Keratinocyte (primary cell): ENCODE results near the gene CBX2. TPM values are rescaled to one million over a fixed set of nuclear protein-coding genes. Genes with fewer than 3 reads are reported as not detected.

Experiments used
- DNase-seq: peaks from one replicate; pipeline ENCODE4 v3.0.0-alpha.2; 2011; ENCODE audit warnings: low read depth, missing footprints, low spot score
- FAIRE-seq: peaks from 2 replicates; lab custom pipeline; 2011; peaks lifted over from hg19 to GRCh38; lab: Jason Lieb, UNC
- H2AFZ ChIP-seq: 2 replicates; pipeline ENCODE4 v1.6.0; 2012; ENCODE audit warnings: low read length, control low read depth, inconsistent platforms; ENCODE audit not compliant: control insufficient read depth
- H3K27ac ChIP-seq: 2 replicates; pipeline ENCODE4 v1.5.1; 2011; ENCODE audit warnings: low read length; ENCODE audit not compliant: control insufficient read depth, insufficient read depth
- H3K27me3 ChIP-seq: 3 replicates; pipeline ENCODE4 v1.6.0; 2011; ENCODE audit warnings: low read length; ENCODE audit not compliant: control insufficient read depth, insufficient read depth; ENCODE audit errors: extremely low read depth
- H3K36me3 ChIP-seq, 2 experiments: 2 replicates in 1 of 2; 3 replicates in 1 of 2; pipeline ENCODE4 v1.5.1; 2011; ENCODE audit warnings: low read length in 2 of 2, mild to moderate bottlenecking in 1 of 2; ENCODE audit not compliant: control insufficient read depth in 2 of 2, insufficient read depth in 2 of 2; ENCODE audit errors: extremely low read depth in 1 of 2
- H3K4me1 ChIP-seq: 3 replicates; pipeline ENCODE4 v1.5.1; 2011; ENCODE audit warnings: low read length; ENCODE audit not compliant: control insufficient read depth, insufficient read depth; ENCODE audit errors: extremely low read depth
- H3K4me2 ChIP-seq: 3 replicates; pipeline ENCODE4 v1.6.0; 2011; ENCODE audit warnings: low read depth, low read length; ENCODE audit not compliant: control insufficient read depth, insufficient read depth; ENCODE audit errors: extremely low read depth
- H3K4me3 ChIP-seq, 3 experiments: fragments of 200-600 bp in 1 of 3; sonication (generic) in 1 of 3; 2 replicates in 2 of 3; 3 replicates in 1 of 3; pipeline ENCODE4 v1.5.1; 2011 to 2016; ENCODE audit warnings: low read length in 3 of 3, mild to moderate bottlenecking in 3 of 3, control low read depth in 2 of 3, inconsistent platforms in 1 of 3, low read depth in 1 of 3, mixed read lengths in 1 of 3, mixed run types in 1 of 3, moderate library complexity in 1 of 3; ENCODE audit not compliant: control insufficient read depth in 2 of 3, insufficient read depth in 2 of 3; ENCODE audit errors: extremely low read depth in 1 of 3
- H3K79me2 ChIP-seq: 2 replicates; pipeline ENCODE4 v1.6.0; 2012; ENCODE audit warnings: low read length; ENCODE audit not compliant: control insufficient read depth, insufficient read depth
- H3K9ac ChIP-seq: 3 replicates; pipeline ENCODE4 v1.6.0; 2011; ENCODE audit warnings: low read length; ENCODE audit not compliant: control insufficient read depth, insufficient read depth; ENCODE audit errors: extremely low read depth
- H3K9me1 ChIP-seq: 3 replicates; pipeline ENCODE4 v1.6.0; 2011; ENCODE audit warnings: low read length; ENCODE audit not compliant: control insufficient read depth, insufficient read depth; ENCODE audit errors: extremely low read depth
- H3K9me3 ChIP-seq: 2 replicates; pipeline ENCODE4 v1.5.1; 2012; ENCODE audit warnings: low read depth, low read length; ENCODE audit not compliant: control insufficient read depth
- H4K20me1 ChIP-seq: 3 replicates; pipeline ENCODE4 v1.6.0; 2011; ENCODE audit warnings: low read length; ENCODE audit not compliant: control insufficient read depth, insufficient read depth; ENCODE audit errors: extremely low read depth
- EZH2 ChIP-seq: IDR thresholded peaks from one replicate; pipeline ENCODE4 v1.6.1; 2012; ENCODE audit warnings: inconsistent platforms, mild to moderate bottlenecking, low read length, moderate library complexity
- dilution Hi-C: fragments of 300-500 bp; cut with MboI; formaldehyde crosslinking; loops from one replicate; pipeline ENCODE4 v1.7.0; 2020; ENCODE audit warnings: low sequenced_read_pairs; ENCODE audit not compliant: extremely low pct_ligation_motif_present
- polyA plus RNA-seq, 5 experiments: library from polyadenylated mRNA; depleted of rRNA in 3 of 5; stranded (reverse) in 3 of 5; stranded (forward) in 1 of 5; unstranded in 1 of 5; fragments of >200 nt; gene quantifications; 1 replicate in 1 of 5; 2 replicates in 3 of 5; 3 replicates in 1 of 5; pipeline versions ENCODE4 v1.2.1 to v1.2.3, GENCODE V29; 2011 to 2012; ENCODE audit warnings: missing spikeins in 2 of 5, low read depth in 1 of 5, low replicate concordance in 1 of 5
- TF ChIP-seq, protein P1 (sequence below), 3 experiments: IDR thresholded peaks in 1 of 3; conservative IDR thresholded peaks in 1 of 3; optimal IDR thresholded peaks in 1 of 3; 2 replicates in 2 of 3; 3 replicates in 1 of 3; pipeline versions ENCODE3 to v1.5.1; 2011; ENCODE audit warnings: low read length in 3 of 3, mild to moderate bottlenecking in 3 of 3, moderate library complexity in 2 of 3, control low read depth in 1 of 3, inconsistent platforms in 1 of 3; ENCODE audit not compliant: insufficient read depth in 2 of 3; ENCODE audit errors: extremely low read depth in 1 of 3

CBX2 gene
- polyA plus RNA-seq, 1 donor (not counting 4 experiments of a cell fraction or from before 2014, with no cell fraction given), result 1.7 TPM

DNA sequence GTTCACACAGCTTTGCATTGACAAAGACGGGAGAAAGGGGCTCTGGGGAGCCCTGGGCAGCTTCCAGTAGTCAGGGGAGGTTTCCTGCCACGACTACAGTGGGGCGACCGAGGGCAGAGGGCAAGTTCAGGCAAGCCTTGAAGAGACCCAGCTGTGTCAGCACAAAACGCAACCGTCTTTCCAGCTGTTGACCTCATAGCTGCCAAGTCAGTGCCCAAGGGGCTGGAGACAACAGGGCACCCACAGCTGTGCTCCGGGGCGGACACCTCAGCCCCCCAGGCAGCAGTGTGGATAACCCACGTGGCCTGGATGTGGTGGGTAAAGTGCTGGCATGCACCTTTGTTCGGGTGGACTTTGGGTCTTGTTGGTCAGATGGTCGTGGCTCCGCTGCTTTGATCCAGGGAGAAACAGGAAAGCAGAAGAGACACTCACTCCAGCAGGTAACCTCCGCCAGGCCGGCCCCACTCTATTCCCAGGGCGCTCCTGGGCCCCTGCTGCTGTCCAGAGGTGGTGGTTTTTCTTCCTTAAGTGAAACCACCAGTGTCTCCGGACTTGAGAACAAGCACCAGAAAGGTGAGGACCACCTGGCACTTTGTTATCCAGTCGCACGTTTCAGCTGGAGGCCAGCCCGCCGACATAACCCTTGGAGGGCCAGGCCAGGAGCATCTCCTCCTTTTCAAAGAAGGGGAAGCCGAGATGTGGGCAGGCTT is 17.6 kb upstream of the CBX2 start:
- H4K20me1 ChIP-seq, result no peaks in the 10 kb centered on the region
- FAIRE-seq (no peak), DNase-seq (no peak)
- dilution Hi-C loops, result no loop called here
- no peaks in the 10 kb centered on the region for H3K9me1 ChIP-seq
- H3K9ac ChIP-seq, result no peak overlapping the region
- no peak overlapping the region for H3K4me2 ChIP-seq
- H3K79me2 ChIP-seq, result no peaks in the 10 kb centered on the region
- no peaks in the 10 kb centered on the region for H3K27me3 ChIP-seq
- H2AFZ ChIP-seq, result peak overlapping the region; percentile 17
- no peak overlapping the region for H3K4me3 ChIP-seq
- no peaks in the 10 kb centered on the region for H3K36me3 ChIP-seq
- peaks cover 6% of the 10 kb centered on the region for H3K4me1 ChIP-seq
- no peaks in the 10 kb centered on the region for H3K9me3 ChIP-seq
- H3K27ac ChIP-seq, result no peak overlapping the region
- TF ChIP-seq, protein P1, sequence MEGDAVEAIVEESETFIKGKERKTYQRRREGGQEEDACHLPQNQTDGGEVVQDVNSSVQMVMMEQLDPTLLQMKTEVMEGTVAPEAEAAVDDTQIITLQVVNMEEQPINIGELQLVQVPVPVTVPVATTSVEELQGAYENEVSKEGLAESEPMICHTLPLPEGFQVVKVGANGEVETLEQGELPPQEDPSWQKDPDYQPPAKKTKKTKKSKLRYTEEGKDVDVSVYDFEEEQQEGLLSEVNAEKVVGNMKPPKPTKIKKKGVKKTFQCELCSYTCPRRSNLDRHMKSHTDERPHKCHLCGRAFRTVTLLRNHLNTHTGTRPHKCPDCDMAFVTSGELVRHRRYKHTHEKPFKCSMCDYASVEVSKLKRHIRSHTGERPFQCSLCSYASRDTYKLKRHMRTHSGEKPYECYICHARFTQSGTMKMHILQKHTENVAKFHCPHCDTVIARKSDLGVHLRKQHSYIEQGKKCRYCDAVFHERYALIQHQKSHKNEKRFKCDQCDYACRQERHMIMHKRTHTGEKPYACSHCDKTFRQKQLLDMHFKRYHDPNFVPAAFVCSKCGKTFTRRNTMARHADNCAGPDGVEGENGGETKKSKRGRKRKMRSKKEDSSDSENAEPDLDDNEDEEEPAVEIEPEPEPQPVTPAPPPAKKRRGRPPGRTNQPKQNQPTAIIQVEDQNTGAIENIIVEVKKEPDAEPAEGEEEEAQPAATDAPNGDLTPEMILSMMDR (optimal IDR thresholded peaks at IDR 0.05 in 1 of 3, IDR thresholded peaks at IDR 0.05 in 1 of 3, conservative IDR thresholded peaks at IDR 0.05 in 1 of 3; ENCODE audit: extremely low read depth in 1 of 3, insufficient read depth in 2 of 3, low read length in 3 of 3), result no peak
- no peak for TF ChIP-seq EZH2

DNA sequence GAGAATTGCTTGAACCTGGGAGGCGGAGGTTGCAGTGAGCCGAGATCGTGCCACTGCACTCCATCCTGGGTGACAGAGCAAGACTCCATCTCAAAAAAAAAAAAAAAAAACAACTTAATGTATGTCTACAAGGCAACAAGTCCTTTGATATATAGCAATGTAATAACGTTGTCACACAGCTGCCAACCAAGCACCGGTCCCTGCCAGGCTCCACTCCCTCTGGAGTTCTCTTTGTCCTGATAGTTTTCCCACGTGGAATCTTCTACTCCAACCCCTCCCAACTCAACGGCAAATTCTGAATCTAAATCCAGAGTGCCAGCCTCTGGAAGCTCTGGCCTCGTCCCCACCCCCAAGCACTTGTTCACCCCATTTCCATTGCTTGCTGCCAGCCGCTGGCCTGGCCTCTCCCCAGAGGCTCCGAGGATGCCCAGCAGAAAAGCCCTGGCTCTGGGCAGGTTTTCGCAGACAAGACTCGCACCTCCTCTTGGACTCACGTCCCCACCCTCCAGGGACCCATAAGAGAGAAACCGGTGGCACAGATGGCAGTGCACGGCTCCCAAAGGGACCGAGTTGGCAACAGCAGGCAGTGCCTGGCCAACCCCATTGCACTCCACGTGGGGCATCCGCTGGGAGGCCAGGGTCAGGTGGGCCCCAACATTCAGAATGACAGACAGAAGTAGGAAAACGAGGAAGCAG is 15.9 kb upstream of the CBX2 start:
- H3K9ac ChIP-seq, result no peak overlapping the region
- FAIRE-seq (no peak), DNase-seq (no peak)
- H3K9me1 ChIP-seq, result no peaks in the 10 kb centered on the region
- no peak overlapping the region for H3K27ac ChIP-seq
- H3K27me3 ChIP-seq, result no peaks in the 10 kb centered on the region
- H2AFZ ChIP-seq, result no peak overlapping the region
- peaks cover 6% of the 10 kb centered on the region for H3K4me1 ChIP-seq
- H3K4me3 ChIP-seq, result no peak overlapping the region
- no peak for TF ChIP-seq EZH2
- TF ChIP-seq, protein P1 (optimal IDR thresholded peaks at IDR 0.05 in 1 of 3, IDR thresholded peaks at IDR 0.05 in 1 of 3, conservative IDR thresholded peaks at IDR 0.05 in 1 of 3; ENCODE audit: extremely low read depth in 1 of 3, insufficient read depth in 2 of 3, low read length in 3 of 3), result no peak
- no peak overlapping the region for H3K4me2 ChIP-seq
- H4K20me1 ChIP-seq, result no peaks in the 10 kb centered on the region
- no peaks in the 10 kb centered on the region for H3K36me3 ChIP-seq
- H3K9me3 ChIP-seq, result no peaks in the 10 kb centered on the region
- H3K79me2 ChIP-seq, result no peaks in the 10 kb centered on the region
- dilution Hi-C loops, result no loop called here
